NCI-H82 treated with DMSO at 0.1 percent for 48 hours (cell line): ENCODE results near the gene KRTCAP2.
A peak's percentile ranks its signal among the peaks of the same experiment; 100 is the strongest.
"Not testable (repeated sequence)": the region's sequence is repeated elsewhere in the genome, so short reads cannot be mapped to it uniquely, and the experiment has no call there.

Source experiments
- DNase-seq: peaks from one replicate; lab custom pipeline; 2025; ENCODE audit not compliant: unreplicated experiment; lab: John Stamatoyannopoulos, UW

KRTCAP2 gene

GRCh38 chr1:155172732-155173477, at the start of gene KRTCAP2:
KRTCAP2 (minus strand) TSS chr1:155173304; CDS start chr1:155173224, 80 bp downstream.
- peak; percentile 95 for DNase-seq

- not testable (repeated sequence) for DNase-seq
Measured at GRCh38 chr1:155220211-155220965, 47.3 kb upstream of the KRTCAP2 start.

- DNase-seq, result no peak
Measured at GRCh38 chr1:155219592-155220031, 46.5 kb upstream of the KRTCAP2 start.

GRCh38 chr1:155218854-155219591, 45.9 kb upstream of the KRTCAP2 start:
- no peak for DNase-seq

DNA sequence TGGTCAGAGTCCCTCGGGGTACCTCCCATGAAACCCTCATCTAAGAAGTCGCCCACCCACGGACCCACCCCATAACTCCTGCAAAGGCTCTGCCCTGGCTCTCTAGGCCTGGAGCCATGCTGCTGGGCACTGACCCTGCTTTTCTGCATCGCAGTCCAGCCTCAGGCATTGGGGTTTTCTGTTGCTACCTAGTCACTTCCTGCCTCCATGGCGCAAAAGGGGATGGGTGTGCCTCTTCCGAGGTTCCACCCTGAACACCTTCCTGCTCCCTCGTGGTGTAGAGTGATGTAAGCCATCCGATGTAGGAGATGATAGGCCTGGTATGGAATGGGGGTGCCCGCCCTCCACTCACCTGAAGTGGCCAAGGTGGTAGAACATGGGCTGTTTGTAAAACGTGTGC, 41.6 kb upstream of the KRTCAP2 start:
- not testable (repeated sequence) for DNase-seq

DNA sequence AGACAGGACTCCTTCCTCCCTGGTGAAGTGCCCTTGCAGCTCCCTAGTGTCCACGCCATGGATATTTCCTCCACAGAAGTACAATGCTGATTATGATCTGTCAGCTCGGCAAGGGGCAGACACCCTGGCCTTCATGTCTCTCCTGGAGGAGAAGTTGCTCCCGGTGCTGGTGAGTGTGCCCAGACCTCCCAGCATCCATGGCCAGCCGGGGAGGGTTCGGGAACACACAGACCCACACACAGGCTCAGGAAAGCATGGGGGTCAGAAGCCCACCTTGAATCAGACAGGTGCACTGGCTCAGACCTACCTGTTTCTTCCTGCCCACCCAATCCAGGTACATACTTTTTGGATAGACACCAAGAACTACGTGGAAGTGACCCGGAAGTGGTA, 38.9 kb upstream of the KRTCAP2 start:
- DNase-seq, result not testable (repeated sequence)

DNA sequence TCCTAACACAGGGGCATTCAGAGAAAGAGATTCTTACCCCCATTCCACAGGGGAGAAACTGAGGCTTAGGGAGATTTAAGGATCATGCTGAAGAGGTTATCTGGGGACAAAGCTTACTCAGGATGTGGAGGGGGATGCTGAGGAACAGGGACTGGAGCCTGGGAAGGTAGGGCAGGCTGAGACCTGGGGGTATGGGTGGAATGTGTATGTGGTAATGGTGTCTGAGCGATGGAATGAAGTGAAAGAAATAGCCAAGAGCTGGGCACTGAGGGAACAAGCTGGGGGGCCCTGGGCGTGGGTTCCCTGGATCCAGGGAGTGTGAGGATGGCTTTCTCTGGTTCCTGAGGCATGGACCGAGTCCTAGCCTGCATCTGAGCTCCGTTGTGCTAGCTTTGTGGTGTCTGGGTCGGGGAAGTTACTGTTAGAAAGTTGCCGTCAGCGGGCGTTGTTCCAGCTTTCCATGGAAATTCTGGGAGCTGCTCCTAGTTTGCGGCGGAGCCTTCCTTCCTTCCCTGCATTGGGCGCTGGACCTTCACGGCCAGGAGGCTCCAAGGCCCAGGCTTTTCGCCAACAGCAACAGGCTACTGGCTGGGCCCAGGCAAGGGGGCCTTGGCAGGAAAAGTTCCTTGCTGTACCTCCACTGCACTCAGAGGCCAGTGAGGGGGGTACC, 38.4 kb upstream of the KRTCAP2 start:
- not testable (repeated sequence) for DNase-seq

- no peak for DNase-seq
Measured at GRCh38 chr1:155210314-155211104, 37.4 kb upstream of the KRTCAP2 start.

DNA sequence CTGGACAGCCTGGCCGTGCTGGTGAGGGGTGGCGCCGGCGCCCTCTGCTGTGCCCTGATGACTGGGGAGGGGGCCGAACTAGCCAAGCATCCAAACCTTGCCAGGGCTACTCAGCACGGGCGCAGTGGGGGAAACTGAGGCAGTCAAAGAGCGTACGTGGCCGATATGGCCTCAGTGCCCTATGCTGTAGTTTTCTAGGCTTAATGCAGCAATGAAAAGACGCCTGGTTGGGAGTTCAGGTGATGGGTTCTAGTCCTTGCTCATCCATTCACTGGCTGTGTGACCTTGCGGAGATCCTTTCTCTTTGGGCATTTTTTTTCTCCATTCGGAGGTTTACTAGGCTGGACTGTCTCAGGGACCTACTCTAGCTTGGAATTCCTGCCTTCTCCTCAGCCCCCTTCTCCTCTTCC, 36.2 kb upstream of the KRTCAP2 start:
- DNase-seq, result no peak

- peak; percentile 69 for DNase-seq
Measured at GRCh38 chr1:155208541-155209311, 35.6 kb upstream of the KRTCAP2 start, which contains the start of gene MTX1. MTX1 (plus strand) TSS chr1:155208695; CDS start chr1:155208805, 110 bp downstream.

DNA sequence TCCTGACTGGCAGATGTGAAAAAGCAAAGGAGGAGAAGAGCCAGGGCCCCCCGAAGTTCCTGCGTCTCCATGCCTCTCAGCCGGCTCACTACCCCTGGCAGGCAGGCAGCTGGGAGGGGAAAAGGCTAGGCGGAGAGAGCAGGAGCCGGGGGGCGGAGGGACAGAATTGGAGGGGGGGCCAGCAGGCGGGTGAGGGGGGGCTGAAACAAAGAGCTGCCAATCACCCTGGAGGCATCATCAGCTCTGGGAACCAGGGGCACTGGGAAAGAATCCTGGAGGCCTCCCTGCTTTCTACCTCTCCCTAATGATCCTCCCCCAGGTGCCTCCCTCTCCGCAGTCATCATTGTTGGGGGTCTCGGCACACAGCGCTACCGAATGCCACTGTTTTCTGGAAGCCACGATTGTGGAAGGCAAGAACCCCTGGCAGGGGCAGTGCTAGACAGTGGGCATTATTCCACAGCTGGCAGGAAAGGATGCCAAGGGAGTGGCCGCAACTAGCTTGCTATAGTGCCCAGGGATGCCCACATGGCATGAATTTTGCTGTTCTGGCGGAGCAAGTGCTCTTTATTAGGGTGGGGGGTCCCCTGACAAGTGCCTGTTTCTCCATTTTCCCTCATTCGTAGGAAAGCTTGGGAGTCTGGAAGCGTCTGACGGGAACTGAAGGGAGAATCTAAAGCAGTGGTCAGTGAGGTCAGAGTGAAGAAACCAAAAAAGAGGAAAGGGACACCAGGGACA, 34.9 kb upstream of the KRTCAP2 start, which contains the start of gene THBS3:
Gene THBS3, minus strand, starts transcription at position 92 of the 735 bp plus-strand sequence. Its CDS starts 21 bp downstream, at position 71.
- peak; percentile 41 for DNase-seq

GRCh38 chr1:155206891-155207805, 34.0 kb upstream of the KRTCAP2 start:
- DNase-seq, result peak; percentile 85

GRCh38 chr1:155205969-155206593, 33.0 kb upstream of the KRTCAP2 start:
- DNase-seq, result no peak

- DNase-seq, result no peak
Measured at GRCh38 chr1:155205035-155205434, 31.9 kb upstream of the KRTCAP2 start.

GRCh38 chr1:155202731-155203515, 29.8 kb upstream of the KRTCAP2 start:
- DNase-seq, result no peak

DNA sequence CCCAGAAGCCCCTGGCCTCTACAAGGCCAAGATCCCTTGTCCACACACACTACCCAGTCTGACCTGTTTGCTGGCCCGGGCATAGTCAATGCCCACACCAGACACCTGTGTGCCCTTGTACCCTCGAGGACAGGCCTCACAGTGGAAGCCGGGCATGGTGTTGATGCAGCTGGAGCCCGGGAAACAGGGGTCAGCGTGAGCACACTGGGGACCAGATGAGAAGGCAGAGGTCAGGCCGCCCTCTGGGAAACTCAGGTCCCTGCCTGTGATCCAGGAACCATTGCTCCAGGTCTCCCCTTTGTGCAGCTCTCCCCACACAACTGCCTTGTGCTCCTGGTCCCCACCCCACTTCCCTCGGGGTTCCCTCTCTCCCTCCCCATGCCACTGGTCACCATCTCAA, 29.1 kb upstream of the KRTCAP2 start:
- no peak for DNase-seq
